H1 (cell line): ENCODE results near the gene DCLK1. TPM values are rescaled to one million over a fixed set of nuclear protein-coding genes. Genes with fewer than 3 reads are reported as not detected.

Source experiments
- CTCF ChIA-PET: fragments of 300-600 bp; sonication (Branson Sonifier 250); formaldehyde crosslinking; loops from one replicate; lab custom pipeline; 2021; ENCODE audit not compliant: partially characterized antibody; lab: Charles Lee
- POLR2A ChIA-PET: fragments of 300-600 bp; sonication (Branson Sonifier 250); formaldehyde crosslinking; loops from one replicate; lab custom pipeline; 2021; ENCODE audit warnings: inconsistent platforms; ENCODE audit not compliant: partially characterized antibody; lab: Charles Lee
- DNase-seq, 2 experiments: peaks; one replicate each; pipeline versions ENCODE4 v3.0.0 to v3.0.0-alpha.2; 2010 to 2022; ENCODE audit warnings: low spot score in 2 of 2, low read depth in 1 of 2, mixed read lengths in 1 of 2
- FAIRE-seq: peaks from 2 replicates; lab custom pipeline; 2011; peaks lifted over from hg19 to GRCh38; lab: Jason Lieb, UNC
- H2AFZ ChIP-seq: 2 replicates; pipeline ENCODE4 v1.8.1; 2012; ENCODE audit warnings: low read length, inconsistent platforms
- H2AK5ac ChIP-seq: 2 replicates; pipeline ENCODE4 v1.6.1; 2013; ENCODE audit warnings: low read depth, low read length
- H2BK120ac ChIP-seq: replicated peaks from 2 replicates; pipeline ENCODE3; 2013; ENCODE audit warnings: low read depth, low read length, inconsistent platforms
- H2BK12ac ChIP-seq: 2 replicates; pipeline ENCODE4 v1.6.1; 2013; ENCODE audit warnings: low read depth, low read length
- H2BK15ac ChIP-seq: 2 replicates; pipeline ENCODE4 v1.6.1; 2013; ENCODE audit warnings: low read length
- H2BK20ac ChIP-seq: 2 replicates; pipeline ENCODE4 v1.6.1; 2013; ENCODE audit warnings: low read length
- H2BK5ac ChIP-seq: 2 replicates; pipeline ENCODE4 v1.6.1; 2013; ENCODE audit warnings: low read depth, low read length
- H3K14ac ChIP-seq: 2 replicates; pipeline ENCODE4 v1.6.1; 2013; ENCODE audit warnings: inconsistent platforms; ENCODE audit not compliant: insufficient read length
- H3K18ac ChIP-seq: 2 replicates; pipeline ENCODE4 v1.6.1; 2013; ENCODE audit warnings: low read length; ENCODE audit errors: extremely low read depth
- H3K23ac ChIP-seq: 2 replicates; pipeline ENCODE4 v1.6.1; 2013; ENCODE audit warnings: inconsistent platforms; ENCODE audit not compliant: insufficient read length
- H3K23me2 ChIP-seq: 2 replicates; pipeline ENCODE4 v1.6.1; 2013; ENCODE audit warnings: low read depth, low read length
- H3K27ac ChIP-seq: 2 replicates; pipeline ENCODE4 v1.6.1; 2011; ENCODE audit warnings: low read depth, low read length, inconsistent platforms
- H3K27me3 ChIP-seq, 4 experiments: replicated peaks in 1 of 4; 1 replicate in 1 of 4; 2 replicates in 3 of 4; pipeline versions ENCODE4 v1.6.1 to v1.8.1; 2011 to 2013; ENCODE audit warnings: low read length in 3 of 4, mild to moderate bottlenecking in 3 of 4, inconsistent platforms in 2 of 4, mixed read lengths in 2 of 4, moderate library complexity in 1 of 4; ENCODE audit not compliant: control insufficient read depth in 3 of 4, insufficient read depth in 3 of 4; ENCODE audit errors: extremely low read depth in 1 of 4
- H3K36me3 ChIP-seq, 4 experiments: 2 replicates each; pipeline versions ENCODE4 v1.6.1 to v1.8.1; 2011 to 2013; ENCODE audit warnings: mild to moderate bottlenecking in 4 of 4, low read length in 3 of 4, moderate library complexity in 2 of 4, control low read depth in 1 of 4, inconsistent platforms in 1 of 4; ENCODE audit not compliant: insufficient read depth in 4 of 4, control insufficient read depth in 2 of 4
- H3K4ac ChIP-seq: replicated peaks from 2 replicates; pipeline ENCODE3; 2013; ENCODE audit warnings: low read length, low read depth, mixed read lengths, inconsistent platforms; ENCODE audit not compliant: insufficient read length
- H3K4me1 ChIP-seq, 4 experiments: replicated peaks in 1 of 4; 1 replicate in 1 of 4; 2 replicates in 3 of 4; pipeline versions ENCODE4 v1.6.1 to v1.8.1; 2011 to 2013; ENCODE audit warnings: low read length in 3 of 4, inconsistent platforms in 2 of 4, mixed read lengths in 1 of 4; ENCODE audit not compliant: insufficient read depth in 4 of 4, control insufficient read depth in 3 of 4
- H3K4me2 ChIP-seq, 2 experiments: 2 replicates each; pipeline versions ENCODE4 v1.6.1 to v1.8.1; 2011 to 2013; ENCODE audit warnings: low read depth in 2 of 2, low read length in 2 of 2, control low read depth in 1 of 2, inconsistent platforms in 1 of 2, mild to moderate bottlenecking in 1 of 2; ENCODE audit not compliant: insufficient read depth in 1 of 2
- H3K4me3 ChIP-seq, 4 experiments: fragments of 200-600, 300-600 bp in 1 of 4; sonication (generic), shearing (Covaris generic), sonication (Bioruptor Twin) in 1 of 4; 2 replicates each; pipeline versions ENCODE4 v1.5.1 to v1.8.1; 2011 to 2016; ENCODE audit warnings: low read length in 4 of 4, low read depth in 3 of 4, control low read depth in 2 of 4, inconsistent platforms in 2 of 4, mild to moderate bottlenecking in 2 of 4, mixed read lengths in 1 of 4, moderate library complexity in 1 of 4; ENCODE audit not compliant: insufficient read depth in 2 of 4; ENCODE audit errors: extremely low read depth in 1 of 4
- H3K56ac ChIP-seq: replicated peaks from 2 replicates; pipeline ENCODE3; 2013; ENCODE audit warnings: low read depth, mild to moderate bottlenecking, mixed read lengths, low read length, inconsistent platforms; ENCODE audit not compliant: insufficient read length
- H3K79me1 ChIP-seq: 2 replicates; pipeline ENCODE4 v1.6.1; 2013; ENCODE audit warnings: low read depth, low read length, control low read depth
- H3K79me2 ChIP-seq, 2 experiments: 2 replicates each; pipeline versions ENCODE4 v1.6.1 to v1.8.1; 2012 to 2013; ENCODE audit warnings: low read length in 2 of 2, mild to moderate bottlenecking in 2 of 2, inconsistent platforms in 1 of 2; ENCODE audit not compliant: insufficient read depth in 2 of 2, control insufficient read depth in 1 of 2
- H3K9ac ChIP-seq, 4 experiments: replicated peaks in 1 of 4; 1 replicate in 1 of 4; 2 replicates in 3 of 4; pipeline versions ENCODE4 v1.6.1 to v1.8.1; 2011 to 2013; ENCODE audit warnings: low read depth in 3 of 4, low read length in 3 of 4, control low read depth in 2 of 4, mild to moderate bottlenecking in 2 of 4, moderate library complexity in 2 of 4, inconsistent platforms in 1 of 4; ENCODE audit errors: extremely low read depth in 1 of 4
- H3K9me3 ChIP-seq, 2 experiments: 2 replicates each; pipeline versions ENCODE4 v1.6.1 to v1.8.1; 2012 to 2013; ENCODE audit warnings: mild to moderate bottlenecking in 2 of 2, moderate library complexity in 2 of 2, control low read depth in 1 of 2, inconsistent platforms in 1 of 2, low read depth in 1 of 2, low read length in 1 of 2, mixed read lengths in 1 of 2; ENCODE audit not compliant: insufficient read depth in 2 of 2
- H4K20me1 ChIP-seq, 2 experiments: replicated peaks in 1 of 2; 2 replicates each; pipeline versions ENCODE3 to v1.8.1; 2011 to 2013; ENCODE audit warnings: inconsistent platforms in 2 of 2, low read length in 2 of 2, mild to moderate bottlenecking in 1 of 2; ENCODE audit not compliant: insufficient read depth in 2 of 2, control insufficient read depth in 1 of 2
- H4K5ac ChIP-seq: 2 replicates; pipeline ENCODE4 v1.6.1; 2013; ENCODE audit warnings: low read length, low read depth, mixed read lengths, inconsistent platforms; ENCODE audit not compliant: insufficient read length
- H4K8ac ChIP-seq: 2 replicates; pipeline ENCODE4 v1.8.0; 2013; ENCODE audit warnings: mild to moderate bottlenecking, moderate library complexity, low read length, inconsistent platforms; ENCODE audit not compliant: insufficient read depth; ENCODE audit errors: extremely low read depth
- H4K91ac ChIP-seq: replicated peaks from 2 replicates; pipeline ENCODE3; 2013; ENCODE audit warnings: low read length, mixed read lengths, inconsistent platforms; ENCODE audit not compliant: insufficient read length
- TAF7 ChIP-seq: optimal IDR thresholded peaks from 2 replicates; pipeline ENCODE3; 2011; ENCODE audit warnings: low read depth, mild to moderate bottlenecking, inconsistent platforms, low read length, moderate library complexity, borderline replicate concordance
- WGBS, 2 experiments: shearing (Covaris generic) in 1 of 2; methylation state at CpG; one replicate each; pipeline versions ENCODE4 v1.1.6 to v1.1.7; 2013 to 2015; ENCODE audit warnings: low lambda C conversion rate in 2 of 2, mixed read lengths in 2 of 2, inconsistent platforms in 1 of 2, low coverage in 1 of 2, missing lambda C conversion rate in 1 of 2; ENCODE audit not compliant: insufficient replicate concordance in 2 of 2, insufficient coverage in 1 of 2, insufficient read length in 1 of 2; ENCODE audit errors: extremely low coverage in 1 of 2, missing lambda C conversion rate in 1 of 2; 5-methylcytosine and 5-hydroxymethylcytosine counted together
- polyA plus RNA-seq, 7 experiments: library from polyadenylated mRNA; depleted of rRNA in 3 of 7; stranded (reverse) in 5 of 7; unstranded in 2 of 7; fragments of >200 nt in 5 of 7; fragments of 200-250 nt in 2 of 7; gene quantifications; 1 replicate in 5 of 7; 2 replicates in 1 of 7; 4 replicates in 1 of 7; pipeline versions ENCODE4 v1.2.1 to v1.2.3, GENCODE V29; 2011 to 2013; ENCODE audit warnings: missing spikeins in 2 of 7, mixed read lengths in 2 of 7
- total RNA-seq: library from RNA; stranded (reverse); fragmentation: NEBNext Ultra II Directional; extraction: Animal tissue kit (Norgen Biotek cat#: 25700); gene quantifications from 2 replicates; pipeline ENCODE4 v1.2.1, GENCODE V29; 2021

Gene DCLK1
- total and polyA plus RNA-seq, 2 of the 8 experiments (the other 6 are each of a cell fraction or from before 2014, with no cell fraction given) = 22.8 to 41.0 TPM

DNA sequence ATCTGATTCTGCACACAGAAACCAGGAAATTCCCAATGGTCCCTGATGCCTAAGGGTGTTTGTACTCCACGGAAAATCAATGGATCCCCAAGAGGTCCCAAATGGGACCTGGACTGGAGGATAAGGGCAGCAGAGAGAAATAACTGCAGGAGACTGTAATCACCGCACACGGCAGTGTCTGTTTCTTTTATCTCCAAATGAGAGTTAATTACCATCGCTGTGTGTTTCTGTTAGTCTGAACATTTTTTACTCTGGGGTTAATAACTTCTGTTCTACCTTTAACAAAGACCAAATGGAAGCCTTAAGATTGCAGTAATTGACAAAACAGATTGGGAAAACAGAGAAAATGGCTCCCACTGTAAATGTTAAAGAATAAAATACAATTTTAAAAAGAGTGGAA is 320.9 kb downstream of the DCLK1 start:
- CTCF ChIA-PET = interaction anchor here (1.6 to 2.4 kb wide), 2 partner anchors 8 to 17 kb away, joined by 4 to 7 read pairs; no protein-coding TSS in a partner anchor

More for the DNA sequence above, 320.9 kb downstream of the DCLK1 start:
- H3K23me2 ChIP-seq = no peaks in the 10 kb centered on the region
- H3K36me3 ChIP-seq = peaks cover 0 to 6% (median 0%) of the 10 kb centered on the region in 4 experiments; a peak in 2 of 8 replicates
- no peaks in the 10 kb centered on the region for H3K27me3 ChIP-seq
- no peaks in the 10 kb centered on the region for H3K79me1 ChIP-seq
- H2BK120ac ChIP-seq = no peak overlapping the region
- H3K79me2 ChIP-seq = no peaks in the 10 kb centered on the region
- H3K4me1 ChIP-seq = no peaks in the 10 kb centered on the region
- no peak overlapping the region for H2BK20ac ChIP-seq
- H3K23ac ChIP-seq = no peak overlapping the region
- no peak overlapping the region for H3K4ac ChIP-seq
- no peak overlapping the region for H3K14ac ChIP-seq
- no peaks in the 10 kb centered on the region for H3K9me3 ChIP-seq
- H3K56ac ChIP-seq = no peak overlapping the region
- H3K27ac ChIP-seq = no peak overlapping the region
- no peaks in the 10 kb centered on the region for H4K20me1 ChIP-seq
- POLR2A ChIA-PET = no interaction called here
- no peak overlapping the region for H3K9ac ChIP-seq
- no peak overlapping the region for H4K8ac ChIP-seq
- H2BK15ac ChIP-seq = no peak overlapping the region
- TF ChIP-seq TAF7 = no peak
- no peak overlapping the region for H2AFZ ChIP-seq
- WGBS, 2 experiments = 93% methylated on average over 4 of the region's 4 CpGs; no CpG with 5 or more reads in 1 of the 2 experiments
- no peak overlapping the region for H2BK12ac ChIP-seq
- H4K5ac ChIP-seq = no peak overlapping the region
- no peak overlapping the region for H4K91ac ChIP-seq
- H2AK5ac ChIP-seq = no peak overlapping the region
- DNase-seq (no peak), FAIRE-seq (no peak)
- no peak overlapping the region for H3K4me3 ChIP-seq
- no peak overlapping the region for H3K18ac ChIP-seq
- H2BK5ac ChIP-seq = no peak overlapping the region
- H3K4me2 ChIP-seq = no peak overlapping the region
